KMS-11 (cell line): ENCODE data around the gene PDK4.
"Not testable (repeated sequence)": the region's sequence is repeated elsewhere in the genome, so short reads cannot be mapped to it uniquely, and the experiment has no call there.

Source experiments
- H2AFZ ChIP-seq: fragments of 200-600 bp; sonication (generic); 2 replicates; pipeline ENCODE4 v1.6.1; 2016; ENCODE audit warnings: antibody characterized with exemption, mixed run types, low read depth
- H3K27ac ChIP-seq: fragments of 200-600 bp; sonication (generic); 2 replicates; pipeline ENCODE4 v1.6.1; 2016; ENCODE audit warnings: mild to moderate bottlenecking, mixed run types
- H3K27me3 ChIP-seq: fragments of 200-600 bp; sonication (generic); 2 replicates; pipeline ENCODE4 v1.6.1; 2017; ENCODE audit warnings: mild to moderate bottlenecking, low read depth, mixed run types, moderate library complexity; ENCODE audit not compliant: insufficient read depth
- H3K36me3 ChIP-seq: fragments of 200-600 bp; sonication (generic); 2 replicates; pipeline ENCODE4 v1.6.1; 2017; ENCODE audit warnings: mild to moderate bottlenecking, mixed run types; ENCODE audit not compliant: insufficient read depth
- H3K4me1 ChIP-seq: fragments of 200-600 bp; sonication (generic); 2 replicates; pipeline ENCODE4 v1.6.1; 2016; ENCODE audit warnings: mild to moderate bottlenecking, low read depth, mixed run types; ENCODE audit not compliant: poor library complexity, severe bottlenecking
- H3K4me2 ChIP-seq: fragments of 200-600 bp; sonication (generic); 2 replicates; pipeline ENCODE4 v1.7.0; 2016; ENCODE audit warnings: mild to moderate bottlenecking, mixed run types
- H3K4me3 ChIP-seq: fragments of 200-600 bp; sonication (generic); IDR thresholded peaks from 2 replicates; pipeline ENCODE4 v1.6.1; 2017; ENCODE audit warnings: low read depth, low read length, mixed read lengths; ENCODE audit not compliant: insufficient read depth
- H3K79me2 ChIP-seq: fragments of 200-600 bp; sonication (generic); 2 replicates; pipeline ENCODE4 v1.6.1; 2016; ENCODE audit warnings: low read depth, mixed run types; ENCODE audit not compliant: insufficient read depth
- H3K9ac ChIP-seq: fragments of 200-600 bp; sonication (generic); 2 replicates; pipeline ENCODE4 v1.6.1; 2016; ENCODE audit warnings: mild to moderate bottlenecking, mixed run types
- H4K20me1 ChIP-seq: fragments of 200-600 bp; sonication (generic); 2 replicates; pipeline ENCODE4 v1.6.1; 2016; ENCODE audit warnings: mild to moderate bottlenecking, mixed run types; ENCODE audit not compliant: insufficient read depth
- CTCF ChIP-seq: fragments of 200-600 bp; sonication (generic); conservative IDR thresholded peaks from 2 replicates; pipeline ENCODE4 v1.6.1; 2017; ENCODE audit warnings: low read depth, mild to moderate bottlenecking, antibody characterized with exemption, low read length, moderate library complexity, mixed read lengths

Gene PDK4

DNA sequence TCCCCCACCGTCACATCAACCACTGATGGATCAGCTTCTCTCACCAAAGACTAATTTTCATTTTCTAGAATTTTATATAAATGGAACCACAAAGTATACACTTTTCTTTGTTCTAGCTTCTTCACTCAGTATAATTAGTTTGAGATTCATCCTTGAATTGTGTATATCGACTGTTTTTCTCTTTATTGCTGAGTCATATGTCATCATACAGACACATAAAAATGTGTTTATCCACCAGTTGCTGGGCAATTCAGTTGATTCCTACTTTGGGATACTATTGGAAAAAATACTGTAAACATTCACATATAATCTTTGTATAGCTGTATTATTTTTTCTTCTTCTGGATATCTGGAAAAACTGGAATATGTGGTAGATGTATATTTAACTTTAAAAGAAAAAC, 26.6 kb downstream of the PDK4 start:
- no peaks in the 10 kb centered on the region for H3K4me1 ChIP-seq
- H3K27me3 ChIP-seq = no peaks in the 10 kb centered on the region
- no peak overlapping the region for H3K4me3 ChIP-seq
- H3K79me2 ChIP-seq = no peaks in the 10 kb centered on the region
- no peak overlapping the region for H3K27ac ChIP-seq
- H2AFZ ChIP-seq = no peak overlapping the region
- TF ChIP-seq CTCF = no peak
- H3K4me2 ChIP-seq = no peak overlapping the region
- H3K9ac ChIP-seq = no peak overlapping the region
- no peaks in the 10 kb centered on the region for H4K20me1 ChIP-seq
- H3K36me3 ChIP-seq = no peaks in the 10 kb centered on the region

DNA sequence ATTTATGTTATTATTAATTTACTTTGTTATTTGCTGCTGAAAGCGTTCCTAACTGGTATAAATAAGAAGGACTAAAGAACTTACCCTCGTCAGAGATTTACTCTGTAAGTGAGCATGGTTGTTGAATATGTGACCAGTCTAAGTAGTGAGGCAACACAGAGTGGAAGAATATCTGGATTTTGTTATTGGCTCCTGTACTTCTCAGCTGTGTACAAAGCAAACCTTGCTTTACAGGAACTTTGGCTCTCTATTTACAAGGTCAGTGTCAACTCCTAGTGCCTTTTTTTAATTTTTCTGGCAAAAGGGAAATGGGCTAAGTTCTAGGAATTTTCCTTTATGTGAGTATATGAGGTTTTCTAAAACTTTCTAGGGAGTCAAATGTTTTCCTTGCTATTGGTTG, 35.6 kb downstream of the PDK4 start:
- no peak overlapping the region for H3K4me2 ChIP-seq
- H3K27me3 ChIP-seq = no peaks in the 10 kb centered on the region
- H3K27ac ChIP-seq = no peak overlapping the region
- H3K79me2 ChIP-seq = no peaks in the 10 kb centered on the region
- no peaks in the 10 kb centered on the region for H3K4me1 ChIP-seq
- no peak for TF ChIP-seq CTCF
- H3K36me3 ChIP-seq = no peaks in the 10 kb centered on the region
- no peak overlapping the region for H3K9ac ChIP-seq
- no peaks in the 10 kb centered on the region for H4K20me1 ChIP-seq
- H2AFZ ChIP-seq = no peak overlapping the region
- H3K4me3 ChIP-seq = no peak overlapping the region

DNA sequence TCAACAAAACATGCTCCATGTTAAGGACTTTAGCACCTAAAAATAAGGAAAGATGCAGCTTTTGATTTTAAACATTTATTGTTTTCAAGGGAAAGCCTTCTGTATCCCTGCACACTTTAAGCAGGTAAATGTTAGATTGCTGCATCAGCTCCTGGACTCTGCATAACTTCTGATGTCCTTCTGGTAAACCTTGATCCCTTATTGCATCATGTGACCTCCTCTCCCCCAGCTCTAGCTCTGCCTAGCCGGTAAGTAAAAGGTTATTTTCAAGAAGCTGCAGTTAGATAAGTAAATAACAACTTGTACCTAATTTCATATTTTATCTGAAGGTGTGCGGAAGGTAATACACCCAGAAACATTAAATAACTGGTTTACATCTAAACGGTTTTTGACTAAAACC, 37.5 kb downstream of the PDK4 start:
- no peaks in the 10 kb centered on the region for H3K36me3 ChIP-seq
- H3K4me2 ChIP-seq = no peak overlapping the region
- no peaks in the 10 kb centered on the region for H3K27me3 ChIP-seq
- H3K27ac ChIP-seq = no peak overlapping the region
- H3K79me2 ChIP-seq = no peaks in the 10 kb centered on the region
- no peaks in the 10 kb centered on the region for H4K20me1 ChIP-seq
- no peak overlapping the region for H2AFZ ChIP-seq
- no peak overlapping the region for H3K9ac ChIP-seq
- no peak overlapping the region for H3K4me3 ChIP-seq
- no peaks in the 10 kb centered on the region for H3K4me1 ChIP-seq
- TF ChIP-seq CTCF = no peak

DNA sequence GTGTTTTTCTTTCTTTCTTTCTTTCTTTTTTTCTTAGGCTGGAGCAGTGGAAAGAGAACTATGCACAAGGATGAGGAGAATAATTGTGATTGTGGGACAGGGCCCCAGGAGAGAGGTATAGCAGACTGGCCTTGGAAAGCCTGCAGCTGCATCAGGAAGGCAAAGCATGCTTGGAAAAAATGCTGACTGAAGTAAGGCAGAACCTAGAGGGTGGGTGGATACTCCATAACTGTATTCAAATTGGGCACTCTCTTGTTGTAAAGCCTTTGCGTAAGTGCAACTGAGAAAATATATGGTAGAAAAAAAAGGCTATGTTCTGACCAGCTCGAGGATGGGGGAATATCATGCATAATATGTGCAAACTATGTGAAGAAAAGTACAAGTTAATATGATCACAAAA, 39.5 kb downstream of the PDK4 start:
- Histone ChIP-seq H3K27ac (no peak overlapping the region), H3K4me2 (no peak overlapping the region), H3K27me3 (no peaks in the 10 kb centered on the region), H3K36me3 (no peaks in the 10 kb centered on the region), H3K4me1 (no peaks in the 10 kb centered on the region), H2AFZ (no peak overlapping the region), H4K20me1 (no peaks in the 10 kb centered on the region), H3K4me3 (no peak overlapping the region), H3K79me2 (no peaks in the 10 kb centered on the region), H3K9ac (no peak overlapping the region)
- TF ChIP-seq CTCF = no peak

DNA sequence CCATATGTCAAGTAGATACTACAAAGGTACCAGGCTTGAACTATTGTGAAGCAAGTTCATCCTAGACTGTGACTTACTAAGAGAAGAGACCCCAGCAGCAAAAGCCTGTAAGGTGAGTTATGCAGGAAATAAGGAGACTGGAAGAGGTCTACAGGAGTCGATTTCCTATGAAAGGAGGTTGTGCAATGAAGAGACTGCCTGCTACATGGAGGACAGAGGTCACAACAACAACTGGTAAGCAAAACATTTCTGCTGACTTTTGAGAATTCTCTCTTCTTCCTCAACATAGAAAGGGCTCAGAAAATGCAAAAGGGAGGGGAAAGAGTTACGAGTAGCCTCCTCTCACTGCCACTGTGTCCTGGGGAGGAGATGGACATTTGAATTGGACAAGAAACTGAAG, 42.4 kb downstream of the PDK4 start:
- H3K4me3 ChIP-seq = no peak overlapping the region
- no peaks in the 10 kb centered on the region for H3K36me3 ChIP-seq
- H3K27ac ChIP-seq = no peak overlapping the region
- H3K4me1 ChIP-seq = no peaks in the 10 kb centered on the region
- TF ChIP-seq CTCF = no peak
- no peaks in the 10 kb centered on the region for H3K79me2 ChIP-seq
- no peaks in the 10 kb centered on the region for H3K27me3 ChIP-seq
- no peak overlapping the region for H2AFZ ChIP-seq
- no peak overlapping the region for H3K4me2 ChIP-seq
- no peak overlapping the region for H3K9ac ChIP-seq
- no peaks in the 10 kb centered on the region for H4K20me1 ChIP-seq

GRCh38 chr7:95552010-95552926, 44.0 kb downstream of the PDK4 start:
- H3K27ac ChIP-seq, H3K36me3 ChIP-seq, H3K9ac ChIP-seq, H3K27me3 ChIP-seq, H3K4me3 ChIP-seq, H3K4me1 ChIP-seq, H2AFZ ChIP-seq, H4K20me1 ChIP-seq, H3K4me2 ChIP-seq, H3K79me2 ChIP-seq: not testable (repeated sequence)
